ENCODE results near the gene THAP9.
A peak's percentile ranks its signal among the peaks of the same experiment; 100 is the strongest.

DNA sequence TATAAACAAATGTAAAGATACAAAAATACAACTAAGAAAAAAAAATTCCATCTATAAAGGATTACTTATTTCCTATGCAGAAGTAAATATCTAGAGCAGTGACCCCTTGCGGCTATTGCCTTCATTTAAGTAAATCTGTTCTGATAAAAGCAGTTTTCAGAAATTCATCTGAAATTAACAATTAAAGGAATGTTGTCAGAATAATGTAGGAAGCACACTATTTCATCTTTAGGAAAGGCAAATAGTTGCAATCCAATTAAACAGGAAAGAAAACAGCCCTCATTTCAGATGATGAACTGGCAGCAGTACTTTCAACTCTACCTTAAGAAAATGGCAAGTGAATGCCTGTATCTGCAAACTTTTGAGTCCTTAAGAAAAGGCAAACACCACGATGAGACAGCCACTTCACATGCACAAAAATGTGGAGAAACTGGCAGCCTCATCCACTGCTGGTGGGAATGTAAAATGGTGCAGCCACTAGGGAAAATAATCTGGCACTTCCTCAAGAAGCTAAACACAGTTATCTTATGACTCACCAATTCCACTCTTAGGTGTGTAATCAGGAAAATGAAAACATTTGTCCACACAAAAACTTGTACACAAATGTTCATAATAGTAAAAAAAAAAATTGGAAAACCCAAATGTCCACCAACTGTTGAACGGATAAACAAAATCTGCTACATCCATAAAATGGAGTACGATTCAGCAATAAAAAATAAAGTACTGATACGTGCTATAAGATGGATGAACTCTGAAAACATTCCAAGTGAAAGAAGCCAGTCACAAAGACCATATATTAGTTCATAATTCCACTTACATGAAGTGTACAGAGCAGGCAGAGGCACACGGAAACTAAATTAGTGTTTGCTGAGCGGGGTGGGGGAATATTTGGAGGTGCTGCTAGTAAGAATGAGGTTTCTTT is 2.0 kb upstream of the THAP9 start:
- TF ChIP-seq, protein P1, sequence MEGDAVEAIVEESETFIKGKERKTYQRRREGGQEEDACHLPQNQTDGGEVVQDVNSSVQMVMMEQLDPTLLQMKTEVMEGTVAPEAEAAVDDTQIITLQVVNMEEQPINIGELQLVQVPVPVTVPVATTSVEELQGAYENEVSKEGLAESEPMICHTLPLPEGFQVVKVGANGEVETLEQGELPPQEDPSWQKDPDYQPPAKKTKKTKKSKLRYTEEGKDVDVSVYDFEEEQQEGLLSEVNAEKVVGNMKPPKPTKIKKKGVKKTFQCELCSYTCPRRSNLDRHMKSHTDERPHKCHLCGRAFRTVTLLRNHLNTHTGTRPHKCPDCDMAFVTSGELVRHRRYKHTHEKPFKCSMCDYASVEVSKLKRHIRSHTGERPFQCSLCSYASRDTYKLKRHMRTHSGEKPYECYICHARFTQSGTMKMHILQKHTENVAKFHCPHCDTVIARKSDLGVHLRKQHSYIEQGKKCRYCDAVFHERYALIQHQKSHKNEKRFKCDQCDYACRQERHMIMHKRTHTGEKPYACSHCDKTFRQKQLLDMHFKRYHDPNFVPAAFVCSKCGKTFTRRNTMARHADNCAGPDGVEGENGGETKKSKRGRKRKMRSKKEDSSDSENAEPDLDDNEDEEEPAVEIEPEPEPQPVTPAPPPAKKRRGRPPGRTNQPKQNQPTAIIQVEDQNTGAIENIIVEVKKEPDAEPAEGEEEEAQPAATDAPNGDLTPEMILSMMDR (conservative IDR thresholded peaks at IDR 0.05; ENCODE audit: low read depth, low read length): peak; percentile 71
- TF ChIP-seq EZH2 (IDR thresholded peaks at IDR 0.05; ENCODE audit: low read length, unreplicated experiment): no peak

All from PC-3 (cell line).